Measurements from ENCODE around the gene C16orf46.
"Not testable (repeated sequence)": the region's sequence is repeated elsewhere in the genome, so short reads cannot be mapped to it uniquely, and the experiment has no call there.

Gene C16orf46

GRCh38 chr16:81077076-81077940 is at the start of gene C16orf46:
Gene C16orf46, minus strand, starts transcription at chr16:81077238. Its CDS starts 13,283 bp downstream, at chr16:81063955.
- DNase-seq = peak; percentile 92

DNA sequence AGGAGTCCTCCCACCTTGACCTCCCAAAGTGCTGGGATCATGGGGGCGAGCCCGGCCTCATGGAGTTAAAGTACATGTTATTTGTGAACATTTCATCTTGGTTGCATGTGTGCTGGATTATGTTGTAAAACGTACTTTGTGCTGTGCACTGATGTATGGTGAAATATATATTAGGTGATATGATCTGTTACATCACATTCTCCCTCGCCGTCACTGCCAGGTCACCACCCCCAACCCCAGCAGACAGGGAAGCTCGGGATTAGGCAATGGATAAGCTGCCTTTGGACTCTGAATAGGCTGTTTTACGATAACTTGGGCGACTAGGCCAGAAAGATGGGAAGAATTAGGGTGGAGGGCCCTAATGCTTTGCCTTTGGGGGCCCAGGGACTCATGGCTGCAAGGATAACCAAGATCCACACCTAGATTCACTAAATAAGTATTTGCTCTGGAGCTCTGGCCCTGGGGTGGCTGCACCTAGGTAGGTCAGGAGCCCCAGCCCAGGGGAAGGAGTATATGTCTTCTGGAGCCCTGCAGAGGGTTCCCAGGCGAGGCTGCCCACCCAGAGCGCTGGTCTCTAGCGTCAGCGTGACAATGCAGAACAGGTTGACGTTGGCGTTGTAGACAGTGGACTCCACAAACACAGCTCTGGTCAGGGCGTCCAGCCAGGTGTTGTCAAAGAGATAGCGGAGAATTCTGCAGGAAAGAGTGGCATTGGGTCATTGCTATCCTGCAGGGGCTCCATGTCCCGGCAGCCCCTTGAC is 46.2 kb upstream of the C16orf46 start:
- DNase-seq = no peak

GRCh38 chr16:81121474-81121990 is 44.5 kb upstream of the C16orf46 start:
- no peak for DNase-seq

GRCh38 chr16:81117436-81117835 is 40.4 kb upstream of the C16orf46 start:
- no peak for DNase-seq

- no peak for DNase-seq
These were observed 39.2 kb upstream of the C16orf46 start for GRCh38 chr16:81116285-81116684.

DNA sequence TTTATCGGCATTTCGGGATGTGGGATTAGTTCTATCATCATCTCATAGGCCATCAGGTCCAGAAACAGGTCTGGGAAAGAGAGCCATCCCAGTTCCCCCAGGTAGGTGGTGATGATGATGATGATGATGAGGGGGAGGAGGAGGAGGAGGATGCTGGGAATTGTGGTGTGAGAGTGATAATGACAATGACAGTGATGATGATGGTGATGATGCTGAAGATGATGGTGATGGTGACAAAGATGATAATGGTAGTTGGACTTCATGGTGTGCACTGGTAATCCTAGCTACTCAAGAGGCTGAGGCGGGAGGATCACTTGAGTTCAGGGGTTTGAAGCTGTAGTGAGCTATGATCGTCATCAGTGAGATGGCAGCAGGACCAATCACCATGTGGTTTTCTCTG is 35.4 kb upstream of the C16orf46 start:
- DNase-seq = no peak

DNA sequence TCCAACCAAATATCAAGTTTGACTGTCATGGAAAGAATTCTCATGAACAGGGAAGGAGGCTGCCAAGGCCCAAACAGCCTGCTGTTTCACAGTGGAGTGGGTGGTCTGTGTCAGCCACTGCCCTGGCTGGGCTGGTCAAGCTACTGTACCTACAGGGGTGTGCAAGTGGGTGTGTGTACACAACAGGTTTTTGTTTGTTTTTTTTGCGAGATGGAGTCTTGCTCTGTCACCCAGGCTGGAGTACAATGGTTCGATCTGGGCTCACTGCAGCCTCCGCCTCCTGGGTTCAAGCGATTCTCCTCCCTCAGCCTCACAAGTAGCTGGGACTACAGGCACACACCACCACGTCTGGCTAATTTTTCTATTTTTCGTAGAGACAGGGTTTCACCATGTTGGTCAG is 32.2 kb upstream of the C16orf46 start:
- DNase-seq = not testable (repeated sequence)

- no peak for DNase-seq
These were observed 30.5 kb upstream of the C16orf46 start for GRCh38 chr16:81107511-81107910.

DNA sequence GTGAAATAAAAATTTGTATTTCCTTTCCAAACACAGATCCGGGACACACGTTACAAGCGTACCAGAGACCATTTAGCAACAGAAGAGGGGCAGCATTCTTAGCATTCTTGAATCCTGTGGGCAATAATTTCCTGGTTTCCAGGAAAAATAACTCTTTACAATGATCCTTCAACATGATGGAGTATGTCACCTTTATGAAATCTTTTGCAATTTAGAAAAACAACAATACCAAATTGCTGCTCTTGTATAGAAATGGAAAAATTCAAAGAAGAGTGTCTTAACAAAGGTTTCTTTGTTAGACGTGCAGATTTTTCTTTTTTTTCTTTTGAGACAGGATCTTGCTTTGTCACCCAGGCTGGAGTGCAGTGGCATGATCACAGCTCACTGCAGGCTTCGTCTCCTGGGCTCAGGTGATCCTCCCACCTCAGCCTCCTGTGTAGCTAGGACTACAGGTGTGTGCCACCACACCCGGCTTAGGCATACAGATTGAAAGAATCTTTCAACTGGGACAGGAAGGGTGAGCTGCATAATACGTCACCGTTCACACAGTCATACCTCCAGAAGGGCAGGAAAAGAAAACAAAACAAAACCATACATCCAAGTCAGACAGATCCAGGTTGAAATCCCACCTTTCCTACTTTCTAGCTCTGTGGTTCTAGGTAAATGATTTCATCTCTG is 29.9 kb upstream of the C16orf46 start:
- DNase-seq = no peak

DNA sequence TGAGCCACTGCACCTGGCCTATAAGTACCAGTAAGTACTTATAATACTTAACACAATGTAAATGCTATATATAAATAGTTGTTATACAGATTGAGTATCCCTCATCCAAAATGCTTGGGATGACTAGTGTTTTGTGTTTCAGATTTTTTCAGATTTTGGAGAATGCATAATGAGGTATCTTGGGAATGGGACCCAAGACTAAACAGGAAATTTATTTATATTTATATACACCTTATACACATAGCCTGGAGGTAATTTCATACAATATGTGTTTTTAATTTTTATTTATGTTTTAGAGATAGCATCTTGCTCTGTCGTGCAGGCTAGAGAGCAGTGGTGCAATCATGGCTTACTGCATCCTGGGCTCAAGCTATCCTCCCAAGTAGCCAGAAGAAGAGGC is 28.9 kb upstream of the C16orf46 start:
- no peak for DNase-seq

DNA sequence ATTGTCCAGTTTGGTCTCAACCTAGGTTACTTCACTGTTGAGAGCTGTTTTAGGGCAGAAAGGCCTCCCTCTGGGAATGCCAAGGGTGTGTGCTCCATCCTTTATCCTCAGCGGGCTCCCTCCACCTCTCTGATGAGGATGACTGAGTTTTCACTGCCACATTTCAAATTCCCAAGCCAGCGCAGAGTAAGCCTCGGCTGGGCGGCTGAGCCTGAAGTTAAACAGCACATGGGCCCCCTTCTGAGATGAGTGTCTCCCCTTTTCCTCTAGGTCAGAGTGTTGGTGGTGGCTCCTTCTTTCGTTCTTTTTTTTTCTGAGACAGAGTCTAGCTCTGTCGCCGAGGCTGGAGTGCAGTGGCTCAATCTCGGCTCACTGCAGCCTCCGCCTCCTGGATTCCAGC is 24.7 kb upstream of the C16orf46 start:
- DNase-seq = no peak

- no peak for DNase-seq
These were observed 22.9 kb upstream of the C16orf46 start for GRCh38 chr16:81099958-81100357.

DNA sequence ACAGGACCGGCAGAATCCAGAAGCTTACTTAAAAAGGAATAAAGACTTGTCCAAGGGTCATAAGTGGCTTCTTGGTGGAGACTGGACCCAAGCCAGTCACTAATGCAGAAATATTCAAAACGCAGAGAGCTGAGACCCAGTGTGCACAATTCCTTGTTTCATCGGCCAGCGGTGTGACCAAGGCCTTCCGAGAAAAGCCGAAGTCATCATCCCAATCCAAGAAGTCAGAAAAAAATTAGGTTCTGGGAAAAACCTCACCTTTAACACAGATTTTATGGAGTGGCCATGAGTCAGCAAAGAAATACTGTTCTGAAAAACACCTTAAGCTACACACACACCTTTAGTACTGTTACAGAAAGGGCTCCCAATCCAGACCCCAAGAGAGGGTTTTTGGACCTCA is 20.2 kb upstream of the C16orf46 start:
- DNase-seq = no peak

DNA sequence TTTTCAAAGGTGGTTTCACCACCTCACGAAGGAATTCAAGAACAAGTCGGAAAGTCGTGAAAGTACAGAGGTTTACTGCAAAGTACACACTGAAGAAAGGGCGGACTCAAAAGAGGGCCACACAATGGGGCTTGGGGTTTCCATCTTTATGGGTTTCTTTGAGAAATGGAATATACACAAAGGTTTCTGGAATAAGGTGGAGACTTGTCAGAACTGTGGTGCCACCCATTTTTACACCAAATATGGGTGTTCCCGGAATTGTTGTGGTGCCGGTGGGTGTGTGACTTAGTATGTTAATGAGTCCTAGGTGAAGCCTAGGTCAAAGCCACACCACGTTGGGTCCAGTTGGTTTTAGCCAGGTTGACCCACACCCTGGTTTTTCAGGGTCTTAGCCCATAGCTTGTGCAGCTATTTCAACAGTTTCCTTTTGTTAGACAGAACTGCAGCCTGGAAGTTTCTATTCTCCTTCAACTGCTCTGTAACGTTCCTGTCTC is 19.7 kb upstream of the C16orf46 start:
- DNase-seq = no peak

- peak; percentile 92 for DNase-seq
These were observed 19.1 kb upstream of the C16orf46 start, which contains the start of gene GCSH for GRCh38 chr16:81095953-81096714. Gene GCSH, minus strand, starts transcription at chr16:81096395. Its CDS starts 117 bp downstream, at chr16:81096278.

DNA sequence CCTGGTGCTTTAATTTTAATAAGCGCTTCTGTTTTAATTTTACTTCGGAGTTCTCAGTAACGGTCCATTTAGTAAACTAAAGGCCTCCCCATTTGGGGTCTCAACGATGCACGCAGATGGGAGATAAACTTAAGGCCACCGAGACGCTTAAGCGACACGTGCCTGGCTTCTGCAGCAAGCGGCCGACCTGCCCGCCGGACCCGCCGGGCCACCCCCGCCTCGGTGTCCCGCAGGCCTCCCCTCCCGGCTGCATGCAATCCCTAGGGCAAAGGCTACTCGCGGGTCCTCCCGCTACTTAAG is 18.6 kb upstream of the C16orf46 start:
- DNase-seq = no peak

DNA sequence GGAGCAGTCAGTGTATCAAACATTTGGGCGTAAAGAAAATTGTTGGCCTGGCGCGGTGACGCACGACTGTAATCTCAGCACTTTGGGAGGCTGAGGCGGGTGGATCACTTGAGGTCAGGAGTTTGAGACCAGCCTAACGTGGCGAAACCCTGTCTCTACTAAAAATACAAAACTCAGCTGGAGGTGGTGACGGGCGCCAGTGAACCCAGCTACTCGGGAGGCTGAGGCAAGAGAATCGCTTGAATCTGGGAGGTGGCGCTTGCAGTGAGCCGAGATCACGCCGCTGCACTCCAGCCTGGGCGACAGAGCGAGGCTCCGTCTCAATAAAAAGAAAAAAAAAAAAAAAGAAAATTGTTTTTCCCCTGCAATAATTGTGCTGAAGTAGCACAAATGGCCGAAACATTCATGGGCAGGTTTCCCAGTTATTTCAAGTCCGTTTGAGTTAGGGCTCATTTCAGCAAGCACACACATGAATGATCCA is 17.8 kb upstream of the C16orf46 start:
- DNase-seq = no peak

DNA sequence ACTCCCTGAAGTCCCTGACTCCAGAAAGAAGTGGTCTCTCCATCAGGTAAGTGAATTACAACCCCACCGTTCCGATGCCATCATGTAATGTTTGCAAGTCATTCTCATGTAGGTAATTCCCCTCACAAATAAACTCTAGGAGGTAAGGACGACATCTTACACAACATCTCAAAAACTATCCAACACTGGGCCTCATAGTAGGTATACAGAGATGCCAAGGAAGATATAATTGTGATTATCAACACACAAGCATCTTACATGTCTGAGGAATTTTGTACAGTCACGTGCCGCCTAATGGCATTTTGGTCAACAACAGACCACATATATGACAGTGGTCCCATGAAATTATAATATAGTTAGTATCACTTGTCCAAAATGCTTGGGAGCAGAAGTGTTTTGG is 11.8 kb upstream of the C16orf46 start:
- no peak for DNase-seq

DNA sequence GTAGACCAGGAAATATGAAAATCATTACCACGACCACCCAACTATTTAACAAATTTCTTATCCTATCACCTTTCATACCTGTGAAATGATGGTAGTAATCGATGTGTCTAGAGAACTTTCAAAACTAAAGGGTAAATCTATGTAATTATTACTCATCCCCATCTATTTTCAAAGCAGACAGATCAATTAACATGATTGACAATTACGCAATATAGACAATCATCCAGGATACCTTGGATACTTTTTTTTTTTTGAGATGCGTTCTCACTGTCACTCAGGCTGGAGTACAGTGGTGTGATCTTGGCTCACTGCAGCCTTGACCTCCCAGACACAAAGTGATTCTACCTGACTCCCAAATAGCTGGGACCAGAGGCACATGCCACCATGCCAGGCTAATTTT is 4.0 kb upstream of the C16orf46 start:
- no peak for DNase-seq

GRCh38 chr16:81080233-81080632 is 3.2 kb upstream of the C16orf46 start:
- DNase-seq = no peak

DNA sequence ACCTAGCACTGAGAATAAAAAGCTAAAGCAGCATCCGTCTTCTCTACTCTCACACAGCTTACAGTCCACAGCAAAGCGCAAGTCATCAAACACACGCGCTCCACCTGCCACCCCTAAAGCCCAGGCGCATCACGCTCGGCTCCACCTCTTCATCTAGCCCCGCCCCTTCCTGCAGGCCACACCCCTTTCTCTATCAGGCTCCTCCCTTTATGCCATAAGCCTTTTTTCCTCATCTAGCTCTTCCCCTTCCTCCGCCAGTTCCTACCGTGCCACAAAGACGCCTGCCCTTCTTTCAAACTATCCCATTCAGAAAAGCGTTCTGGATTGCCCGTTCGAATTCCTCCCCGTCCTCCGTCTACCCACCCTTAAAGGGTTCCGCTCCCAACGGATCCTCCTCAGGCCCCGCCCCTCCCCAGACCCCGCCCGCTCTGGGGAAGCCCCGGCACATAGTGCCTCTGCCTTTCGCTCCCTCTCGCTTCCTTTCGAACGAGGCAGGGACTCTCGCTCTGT is 417 bp downstream of the C16orf46 start:
- peak; percentile 67 for DNase-seq
